Adipocyte (in vitro differentiated cells): ENCODE data around the gene GPC3.
"Not testable (repeated sequence)": the region's sequence is repeated elsewhere in the genome, so short reads cannot be mapped to it uniquely, and the experiment has no call there.

Source experiments
- DNase-seq: peaks from one replicate; pipeline ENCODE4 v3.0.0-alpha.2; 2015; ENCODE audit warnings: low read depth
- H3K27me3 ChIP-seq: replicated peaks from 2 replicates; pipeline ENCODE4 v1.7.0; 2013; ENCODE audit warnings: mild to moderate bottlenecking, low read length, moderate library complexity; ENCODE audit not compliant: control insufficient read depth, insufficient read depth
- H3K36me3 ChIP-seq: 2 replicates; pipeline ENCODE4 v1.7.0; 2013; ENCODE audit warnings: low read length, mild to moderate bottlenecking, moderate library complexity; ENCODE audit not compliant: control insufficient read depth, insufficient read depth, severe bottlenecking
- H3K4me1 ChIP-seq: 2 replicates; pipeline ENCODE4 v1.7.0; 2013; ENCODE audit warnings: mild to moderate bottlenecking, low read length, moderate library complexity; ENCODE audit not compliant: control insufficient read depth, insufficient read depth
- H3K4me3 ChIP-seq: 2 replicates; pipeline ENCODE4 v1.7.0; 2013; ENCODE audit warnings: mild to moderate bottlenecking, low read length, moderate library complexity
- H3K9ac ChIP-seq: 2 replicates; pipeline ENCODE4 v1.7.0; 2013; ENCODE audit warnings: mild to moderate bottlenecking, low read length, moderate library complexity
- H3K9me3 ChIP-seq: 2 replicates; pipeline ENCODE4 v1.7.0; 2013; ENCODE audit warnings: mild to moderate bottlenecking, low read length, moderate library complexity; ENCODE audit not compliant: control insufficient read depth

GPC3 gene

GRCh38 chrX:133992882-133993281 lies 7.5 kb upstream of the GPC3 start:
- Histone ChIP-seq H3K9ac (no peak overlapping the region), H3K36me3 (no peaks in the 10 kb centered on the region), H3K9me3 (no peaks in the 10 kb centered on the region), H3K4me1 (peaks cover 7% of the 10 kb centered on the region), H3K27me3 (no peaks in the 10 kb centered on the region), H3K4me3 (no peak overlapping the region)
- no peak for DNase-seq

GRCh38 chrX:133991814-133992213 lies 6.4 kb upstream of the GPC3 start:
- H3K4me3 ChIP-seq, result no peak overlapping the region
- peaks cover 7% of the 10 kb centered on the region for H3K4me1 ChIP-seq
- no peaks in the 10 kb centered on the region for H3K36me3 ChIP-seq
- no peaks in the 10 kb centered on the region for H3K9me3 ChIP-seq
- no peak overlapping the region for H3K9ac ChIP-seq
- H3K27me3 ChIP-seq, result no peaks in the 10 kb centered on the region
- no peak for DNase-seq

- H3K4me3 ChIP-seq, H3K36me3 ChIP-seq, H3K27me3 ChIP-seq, H3K9me3 ChIP-seq, DNase-seq, H3K9ac ChIP-seq, H3K4me1 ChIP-seq: not testable (repeated sequence)
Measured at GRCh38 chrX:133991057-133991456, 5.7 kb upstream of the GPC3 start.

GRCh38 chrX:133989993-133990392 lies 4.6 kb upstream of the GPC3 start:
- H3K9ac ChIP-seq, result no peak overlapping the region
- H3K36me3 ChIP-seq, result no peaks in the 10 kb centered on the region
- H3K4me1 ChIP-seq, result peaks cover 7% of the 10 kb centered on the region
- no peaks in the 10 kb centered on the region for H3K9me3 ChIP-seq
- H3K27me3 ChIP-seq, result no peaks in the 10 kb centered on the region
- H3K4me3 ChIP-seq, result no peak overlapping the region
- no peak for DNase-seq

GRCh38 chrX:133989490-133989889 lies 4.1 kb upstream of the GPC3 start:
- no peaks in the 10 kb centered on the region for H3K36me3 ChIP-seq
- no peak overlapping the region for H3K9ac ChIP-seq
- H3K4me3 ChIP-seq, result no peak overlapping the region
- no peaks in the 10 kb centered on the region for H3K27me3 ChIP-seq
- H3K9me3 ChIP-seq, result no peaks in the 10 kb centered on the region
- H3K4me1 ChIP-seq, result peaks cover 4% of the 10 kb centered on the region
- no peak for DNase-seq

GRCh38 chrX:133988010-133988409 lies 2.6 kb upstream of the GPC3 start:
- Histone ChIP-seq H3K9me3 (peaks cover 9% of the 10 kb centered on the region), H3K27me3 (peaks cover 7% of the 10 kb centered on the region), H3K36me3 (no peaks in the 10 kb centered on the region), H3K4me1 (no peaks in the 10 kb centered on the region), H3K4me3 (no peak overlapping the region), H3K9ac (no peak overlapping the region)
- no peak for DNase-seq

GRCh38 chrX:133987188-133987587 lies 1.8 kb upstream of the GPC3 start:
- Histone ChIP-seq H3K36me3 (no peaks in the 10 kb centered on the region), H3K4me3 (no peak overlapping the region), H3K9ac (no peak overlapping the region), H3K27me3 (peaks cover 9% of the 10 kb centered on the region), H3K9me3 (peaks cover 9% of the 10 kb centered on the region), H3K4me1 (peaks cover under 1% of the 10 kb centered on the region)
- DNase-seq, result no peak

- no peak for DNase-seq
- H3K4me1 ChIP-seq, result peaks cover 11% of the 10 kb centered on the region
- peaks cover 9% of the 10 kb centered on the region for H3K9me3 ChIP-seq
- H3K27me3 ChIP-seq, result peaks cover 9% of the 10 kb centered on the region
- no peaks in the 10 kb centered on the region for H3K36me3 ChIP-seq
- no peak overlapping the region for H3K9ac ChIP-seq
- H3K4me3 ChIP-seq, result peak overlapping the region; percentile 69
Measured at GRCh38 chrX:133985967-133986683, 731 bp upstream of the GPC3 start.

GRCh38 chrX:133984857-133985163 lies 584 bp downstream of the GPC3 start:
- no peak for DNase-seq
- H3K4me1 ChIP-seq, result peaks cover 24% of the 10 kb centered on the region
- no peak overlapping the region for H3K9ac ChIP-seq
- H3K9me3 ChIP-seq, result peaks cover 9% of the 10 kb centered on the region
- H3K4me3 ChIP-seq, result peak overlapping the region; percentile 63
- H3K27me3 ChIP-seq, result peaks cover 9% of the 10 kb centered on the region
- no peaks in the 10 kb centered on the region for H3K36me3 ChIP-seq

- Histone ChIP-seq H3K9ac (no peak overlapping the region), H3K9me3 (peaks cover 9% of the 10 kb centered on the region), H3K4me1 (peaks cover 30% of the 10 kb centered on the region), H3K36me3 (no peaks in the 10 kb centered on the region), H3K4me3 (no peak overlapping the region), H3K27me3 (peaks cover 9% of the 10 kb centered on the region)
- DNase-seq, result no peak
Measured at GRCh38 chrX:133983974-133984845, 1.2 kb downstream of the GPC3 start.

- Histone ChIP-seq H3K9ac (no peak overlapping the region), H3K36me3 (no peaks in the 10 kb centered on the region), H3K4me1 (peaks cover 30% of the 10 kb centered on the region), H3K9me3 (peaks cover 9% of the 10 kb centered on the region), H3K4me3 (no peak overlapping the region), H3K27me3 (peaks cover 9% of the 10 kb centered on the region)
- DNase-seq, result no peak
Measured at GRCh38 chrX:133983256-133983973, 2.0 kb downstream of the GPC3 start.
